Activated naive CD4-positive, alpha-beta T cell (primary cell): ENCODE results near the gene SMIM7.
"Not testable (repeated sequence)": the region's sequence is repeated elsewhere in the genome, so short reads cannot be mapped to it uniquely, and the experiment has no call there.

Source experiments
- DNase-seq, 4 experiments: peaks; one replicate each; lab custom pipeline; 2025; lab: John Stamatoyannopoulos, UW

Gene SMIM7

DNA sequence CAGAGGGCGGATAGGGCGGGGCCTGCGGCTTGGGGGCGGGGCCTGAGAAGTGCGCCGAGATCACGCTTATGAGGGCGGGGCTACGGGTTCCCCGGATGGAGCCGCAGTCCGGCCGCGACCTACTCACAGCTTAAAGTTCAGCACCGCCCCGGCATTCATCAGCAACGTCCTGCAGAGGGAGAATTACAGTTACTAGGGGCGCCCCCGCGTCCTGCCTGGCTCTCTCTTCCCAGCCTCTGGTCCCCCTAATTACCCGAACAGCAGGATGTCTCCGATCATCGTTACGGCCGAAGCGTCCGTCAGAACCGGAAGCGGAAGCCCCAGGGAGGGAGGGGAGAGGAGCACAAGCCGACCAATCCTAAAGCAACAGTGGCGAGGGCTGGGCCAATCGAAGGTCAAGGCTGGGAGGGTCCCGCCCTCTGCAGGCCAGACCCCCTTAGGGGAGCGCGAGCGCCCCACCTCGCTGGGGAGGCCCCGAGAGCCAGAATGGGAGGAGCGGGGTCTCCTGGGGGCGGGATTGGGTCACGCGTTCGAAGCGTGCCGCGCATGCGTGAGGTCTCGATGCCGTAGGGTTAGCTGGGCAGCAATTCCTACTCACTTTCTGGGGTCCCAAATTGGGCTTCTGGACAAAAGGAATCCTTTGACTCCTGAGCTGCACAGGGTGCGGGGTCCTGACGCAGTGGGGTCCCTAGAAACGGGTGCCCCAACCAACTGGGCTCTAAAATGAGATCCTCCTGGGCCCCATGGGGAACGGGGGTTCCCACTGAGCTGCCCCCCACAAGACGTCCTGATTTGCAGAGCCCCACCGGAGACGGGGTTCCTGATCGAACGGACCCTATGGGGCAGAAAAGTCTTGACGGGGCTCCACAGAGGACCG lies at the start of gene SMIM7:
TSS of gene SMIM7 (minus strand) at position 313 of the 877 bp plus-strand sequence. CDS start at position 279, 34 bp downstream.
- peak; percentile 94 to 99 (median 97) for DNase-seq

DNA sequence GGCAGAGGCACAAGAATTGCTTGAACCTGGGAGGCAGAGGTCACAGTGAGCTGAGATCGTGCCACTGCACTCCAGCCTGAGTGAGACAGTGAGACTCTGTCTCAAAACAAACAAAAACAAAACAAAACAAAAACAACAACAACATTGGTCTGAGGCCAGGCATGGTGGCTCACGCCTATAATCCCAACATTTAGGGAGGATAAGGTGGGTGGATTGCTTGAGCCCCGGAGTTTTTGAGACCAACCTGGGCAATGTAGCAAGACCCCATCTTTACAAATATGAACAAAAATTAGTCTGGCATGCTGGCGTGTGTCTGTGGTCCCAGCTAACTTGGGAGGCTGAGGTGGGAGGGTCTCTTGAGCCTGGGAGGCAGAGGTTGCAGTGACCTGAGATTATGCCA lies 43.7 kb upstream of the SMIM7 start:
- DNase-seq: no peak

DNA sequence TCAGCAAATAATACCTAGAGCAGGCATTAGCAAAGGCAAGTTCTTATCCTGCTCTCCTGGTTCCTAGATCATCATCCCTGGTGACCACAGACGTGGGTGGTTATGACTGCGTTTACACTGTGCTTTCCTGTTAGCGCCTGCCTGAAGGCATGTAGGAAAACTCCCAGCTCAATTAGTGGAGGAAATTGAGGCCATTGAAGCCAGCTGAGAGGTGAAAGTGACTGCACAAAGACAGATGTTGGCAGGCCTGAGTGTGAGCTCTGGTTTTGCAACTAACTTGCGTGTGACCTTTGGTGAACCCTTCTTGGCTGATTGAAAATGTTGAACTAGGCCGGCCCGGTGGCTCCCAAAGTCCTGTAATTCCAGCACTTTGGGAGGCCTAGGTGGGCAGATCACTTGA lies 42.2 kb upstream of the SMIM7 start:
- DNase-seq: no peak

DNA sequence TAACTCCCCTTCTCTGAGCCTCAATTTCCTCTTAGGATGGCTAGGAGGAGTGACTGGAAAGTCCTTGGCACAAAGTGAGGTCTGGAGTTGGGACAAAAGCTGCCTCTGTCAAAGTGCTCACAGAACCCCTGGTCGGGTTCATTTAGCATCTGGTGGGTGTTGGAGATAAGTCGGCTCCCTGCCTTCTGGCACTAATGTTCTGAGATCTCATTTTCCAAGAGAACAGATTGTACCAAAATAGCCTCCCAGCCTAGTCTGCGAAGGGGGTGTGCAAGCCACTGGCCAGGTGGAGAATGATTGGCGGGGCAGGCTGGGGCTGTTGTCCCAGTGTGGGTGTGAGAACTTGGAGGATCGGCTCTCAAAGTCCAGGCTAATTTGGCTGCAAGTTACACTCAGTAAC lies 39.0 kb upstream of the SMIM7 start:
- DNase-seq: no peak

DNA sequence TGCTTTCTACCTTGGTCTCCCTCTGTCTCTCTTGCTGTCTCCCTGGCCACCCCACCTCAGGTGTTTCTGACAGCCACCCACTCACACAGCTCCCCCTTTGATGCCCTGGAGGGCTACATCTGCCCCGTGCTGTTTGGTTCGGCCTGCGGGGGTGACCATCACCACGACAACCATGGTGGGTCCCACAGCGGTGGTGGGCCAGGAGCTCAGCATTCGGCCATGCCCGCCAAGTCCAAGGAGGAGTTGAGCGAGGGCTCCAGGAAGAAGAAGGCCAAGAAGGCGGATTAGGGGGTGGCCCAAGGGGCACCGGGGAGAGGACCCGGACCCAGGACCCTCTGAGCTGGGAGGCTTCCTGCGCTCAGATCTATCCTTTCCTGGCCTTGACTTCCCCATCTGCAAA lies 28.1 kb upstream of the SMIM7 start:
- no peak for DNase-seq

DNA sequence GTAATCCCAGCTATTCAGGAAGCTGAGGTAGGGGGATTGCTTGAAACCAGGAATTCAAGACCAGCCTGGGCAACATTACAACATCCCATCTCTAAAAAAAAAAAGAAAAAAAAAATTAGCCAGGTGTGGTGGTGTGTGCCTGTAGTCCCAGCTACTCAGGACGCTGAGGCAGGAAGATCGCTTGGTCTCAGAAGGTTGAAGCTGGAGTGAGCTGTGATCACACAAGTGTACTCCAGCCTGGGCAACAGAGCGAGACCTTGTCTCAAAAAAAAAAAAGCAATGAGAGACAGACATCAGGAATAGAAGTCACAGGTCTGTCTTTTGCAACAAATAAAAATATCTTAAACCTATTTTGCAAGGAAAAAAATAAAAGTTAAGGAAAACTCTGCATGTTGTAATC lies 24.3 kb upstream of the SMIM7 start:
- DNase-seq: no peak

DNA sequence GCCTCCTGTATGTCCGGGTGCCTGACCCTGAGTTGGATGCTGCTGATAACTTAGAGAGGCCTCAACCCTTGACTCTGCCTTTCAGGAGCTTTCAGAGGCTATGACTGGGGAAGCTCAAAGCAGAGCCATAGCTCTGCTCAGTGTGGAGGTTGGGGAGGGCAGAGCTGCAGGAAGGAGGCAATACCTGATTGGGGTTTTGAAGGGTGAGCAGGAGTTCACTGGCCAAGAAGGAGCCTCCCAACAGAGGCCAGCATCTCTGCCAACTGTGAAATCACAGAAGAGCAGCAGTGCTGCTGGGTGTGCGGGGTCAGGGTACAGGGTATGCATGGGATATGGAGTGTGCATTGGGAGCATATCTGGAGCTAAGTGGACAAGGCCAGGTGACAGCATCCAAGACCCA lies 22.6 kb upstream of the SMIM7 start:
- no peak for DNase-seq

DNA sequence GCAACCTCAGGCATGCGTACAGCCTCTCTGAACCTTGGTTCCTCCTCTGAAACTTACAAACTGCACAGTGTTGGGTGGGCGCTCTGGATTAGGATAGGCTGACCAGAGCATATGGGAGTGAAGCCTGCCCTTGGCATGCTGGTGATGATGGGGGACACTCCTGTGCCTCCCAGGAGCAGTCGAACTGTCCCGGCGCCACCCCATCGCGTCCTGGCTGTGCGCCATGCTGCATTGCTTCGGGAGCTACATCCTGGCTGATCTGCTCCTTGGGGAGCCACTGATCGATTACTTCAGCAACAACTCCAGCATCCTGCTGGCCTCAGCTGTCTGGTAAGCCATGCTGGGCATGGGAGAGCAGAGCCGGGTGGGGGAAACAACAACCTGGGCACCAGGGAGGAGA lies 19.9 kb upstream of the SMIM7 start:
- DNase-seq: no peak

DNA sequence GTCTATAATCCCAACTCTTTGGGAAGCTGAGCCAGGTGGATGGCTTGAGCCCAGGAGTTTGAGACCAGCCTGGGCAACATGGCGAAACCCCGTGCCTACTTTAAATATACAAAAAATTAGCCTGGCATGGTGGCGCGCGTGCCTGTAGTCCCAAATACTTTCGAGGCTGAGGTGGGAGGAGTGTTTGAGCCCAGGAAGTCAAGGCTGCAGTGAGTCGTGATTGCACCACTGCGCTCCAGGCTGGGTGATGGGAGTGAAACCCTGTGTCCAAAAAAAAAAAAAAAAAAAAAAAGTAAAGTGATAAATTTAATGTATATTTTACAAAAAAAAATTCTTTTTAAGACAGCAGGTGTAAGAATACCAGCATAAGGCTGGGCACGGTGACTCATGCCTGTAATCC lies 18.6 kb upstream of the SMIM7 start:
- no peak for DNase-seq

DNA sequence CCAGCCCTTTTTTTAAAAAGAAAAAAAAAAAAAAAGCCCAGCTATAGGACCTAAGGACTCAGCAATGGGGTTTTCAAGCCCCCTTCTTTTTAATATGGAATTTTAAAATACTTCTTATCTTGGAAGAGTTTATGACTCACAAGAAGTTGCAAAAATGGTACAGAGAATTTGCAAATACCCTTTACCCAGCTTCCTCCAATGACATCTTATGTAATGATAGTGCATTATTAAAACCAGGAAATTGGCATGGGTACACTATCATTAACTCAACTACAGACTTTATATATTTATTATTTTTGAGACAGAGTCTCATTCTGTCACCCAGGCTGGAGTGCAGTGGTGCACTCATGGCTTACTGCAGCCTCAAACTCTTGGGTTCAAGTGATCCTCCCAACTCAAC lies 17.1 kb upstream of the SMIM7 start:
- no peak for DNase-seq

DNA sequence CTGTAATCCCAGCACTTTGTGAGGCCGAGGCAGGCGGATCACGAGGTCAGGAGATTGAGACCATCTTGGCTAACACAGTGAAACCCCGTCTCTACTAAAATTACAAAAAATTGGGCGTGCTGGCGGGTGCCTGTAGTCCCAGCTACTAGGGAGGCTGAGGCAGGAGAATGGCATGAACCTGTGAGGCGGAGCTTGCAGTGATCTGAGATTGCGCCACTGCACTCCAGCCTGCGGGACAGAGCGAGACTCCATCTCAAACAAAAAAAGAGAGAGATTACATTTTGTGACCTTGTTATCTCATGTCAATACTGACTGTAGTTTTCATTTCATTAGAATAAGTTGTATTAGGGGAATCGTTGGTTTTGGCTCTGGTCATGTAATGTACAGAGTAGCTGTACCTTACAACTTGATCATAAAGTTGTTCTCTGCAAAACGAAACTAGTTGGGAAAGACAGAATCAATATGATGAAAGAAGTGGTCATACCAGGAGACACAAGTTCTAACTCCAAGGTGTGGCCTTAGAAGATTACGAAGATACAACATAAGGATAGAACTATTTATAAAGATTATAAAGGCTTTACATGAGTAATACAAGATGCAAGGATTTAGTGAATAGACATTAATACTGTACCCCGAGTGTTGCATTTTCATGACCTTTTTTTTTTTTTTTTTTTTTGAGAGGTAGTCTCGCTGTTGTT lies 16.3 kb upstream of the SMIM7 start:
- no peak for DNase-seq

DNA sequence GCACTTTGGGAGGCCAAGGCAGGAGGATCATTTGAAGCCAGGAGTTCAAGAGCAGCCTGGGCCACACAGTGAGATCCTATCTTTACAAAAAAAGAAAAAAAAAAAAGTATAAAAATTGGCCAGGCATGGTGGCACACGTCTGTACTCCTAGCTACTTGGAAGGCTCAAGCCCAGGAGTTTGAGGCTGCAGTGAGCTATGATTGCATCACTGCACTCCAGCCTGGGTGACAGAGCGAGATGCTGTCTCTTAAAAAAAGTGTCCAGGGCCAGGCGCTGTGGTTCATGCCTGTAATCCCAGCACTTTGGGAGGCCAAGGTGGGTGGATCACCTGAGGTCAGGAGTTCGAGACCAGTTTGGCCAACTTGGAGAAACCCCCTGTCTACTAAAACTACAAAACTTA lies 13.9 kb upstream of the SMIM7 start:
- not testable (repeated sequence) for DNase-seq

DNA sequence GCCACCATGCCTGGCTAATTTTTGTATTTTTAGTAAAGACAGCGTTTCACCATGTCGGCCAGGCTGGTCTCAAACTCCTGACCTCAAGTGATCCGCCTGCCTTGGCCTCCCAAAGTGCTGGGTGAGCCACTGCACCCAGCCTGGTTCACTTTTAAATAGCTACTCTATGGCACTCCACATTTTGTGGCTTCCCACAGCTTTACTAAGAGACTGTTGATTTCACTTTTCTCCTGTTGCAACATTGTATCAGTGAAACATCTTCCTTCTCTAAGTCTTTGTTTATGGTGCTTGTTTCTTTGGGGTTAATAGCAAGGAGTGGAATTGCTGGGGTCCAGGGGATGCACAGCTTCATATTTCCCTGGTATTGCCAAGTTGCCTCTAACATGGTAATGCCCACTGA lies 13.3 kb upstream of the SMIM7 start:
- no peak for DNase-seq

DNA sequence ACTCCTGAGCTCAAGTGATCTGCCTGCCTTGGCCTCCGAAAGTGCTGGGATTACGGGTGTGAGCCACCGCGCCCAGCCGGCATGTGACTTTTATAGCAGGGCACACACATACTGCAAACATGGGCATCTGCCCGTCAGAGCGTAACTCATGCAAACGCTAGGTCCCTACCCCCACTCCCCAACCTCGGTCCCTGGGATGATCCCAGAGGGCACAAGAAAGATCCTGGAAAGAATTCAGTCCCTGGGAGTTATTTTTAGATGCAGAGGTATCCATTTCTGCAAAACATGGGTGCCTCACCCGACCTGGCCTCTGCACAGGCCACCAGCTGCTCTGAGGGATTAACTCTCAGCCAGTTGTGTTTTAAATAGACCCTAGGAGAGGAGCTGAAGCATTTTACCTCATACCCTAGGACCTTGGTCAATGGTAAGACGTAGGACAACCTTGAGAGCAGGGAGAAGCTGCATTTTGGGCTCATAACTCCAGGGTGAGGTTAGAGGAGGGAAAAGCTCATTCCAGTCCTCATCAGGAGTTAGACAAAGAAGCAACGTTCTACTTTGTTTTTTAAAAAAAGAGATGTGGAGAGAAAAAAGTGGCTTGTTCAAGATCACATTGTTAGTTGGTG lies 11.8 kb upstream of the SMIM7 start:
- DNase-seq: no peak

DNA sequence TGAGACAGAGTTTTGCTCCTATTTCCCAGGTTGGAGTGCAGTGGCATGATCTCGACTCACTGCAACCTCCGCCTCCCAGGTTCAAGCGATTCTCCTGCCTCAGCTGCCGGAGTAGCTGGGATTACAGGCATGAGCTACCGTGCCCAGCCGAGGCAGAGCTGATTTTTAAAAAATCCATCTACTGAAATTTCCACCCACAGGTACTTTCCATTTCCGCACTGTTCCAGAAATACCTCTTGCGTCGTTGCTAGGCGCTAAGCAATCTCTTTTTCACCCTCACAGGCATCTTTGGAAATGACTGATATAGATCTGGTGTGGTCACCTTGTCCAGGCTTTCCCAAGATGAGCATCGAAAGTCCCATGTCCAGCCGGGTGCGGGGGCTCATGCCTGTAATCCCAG lies 10.3 kb upstream of the SMIM7 start:
- DNase-seq: no peak

DNA sequence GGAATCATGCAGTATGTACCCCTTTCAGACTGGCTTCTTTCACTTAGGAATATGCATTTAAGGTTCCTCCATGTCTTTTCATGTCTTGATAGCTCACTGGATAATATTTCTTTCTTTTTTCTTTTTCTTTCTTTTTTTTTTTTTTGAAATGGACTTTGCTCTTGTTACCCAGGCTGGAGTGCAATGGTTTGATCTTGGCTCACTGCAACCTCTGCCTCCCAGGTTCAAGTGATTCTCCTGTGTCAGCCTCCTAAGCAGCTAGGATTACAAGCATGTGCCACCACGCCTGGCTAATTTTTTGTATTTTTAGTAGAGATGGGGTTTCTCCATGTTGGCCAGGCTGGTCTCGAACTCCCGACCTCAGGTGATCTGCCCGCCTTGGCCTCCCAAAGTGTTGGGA lies 8.8 kb upstream of the SMIM7 start:
- not testable (repeated sequence) for DNase-seq

DNA sequence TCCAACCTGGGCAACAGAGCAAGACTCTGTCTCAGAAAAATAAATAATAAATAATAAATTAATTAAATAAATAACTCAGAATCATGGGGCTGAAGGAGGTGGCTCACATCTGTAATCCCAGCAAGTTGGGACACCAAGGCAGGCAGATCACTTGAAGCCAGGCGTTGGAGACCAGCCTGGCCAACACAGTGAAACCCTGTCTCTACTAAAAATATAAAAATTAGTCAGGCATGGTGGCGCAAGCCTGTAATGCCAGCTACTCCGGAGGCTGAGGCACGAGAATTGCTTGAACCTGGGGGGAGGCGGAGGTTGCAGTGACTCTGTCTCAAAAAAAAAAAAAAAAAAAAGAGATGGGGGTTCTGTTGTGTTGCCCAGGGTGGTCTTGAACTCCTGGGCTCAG lies 8.2 kb upstream of the SMIM7 start:
- DNase-seq: no peak

DNA sequence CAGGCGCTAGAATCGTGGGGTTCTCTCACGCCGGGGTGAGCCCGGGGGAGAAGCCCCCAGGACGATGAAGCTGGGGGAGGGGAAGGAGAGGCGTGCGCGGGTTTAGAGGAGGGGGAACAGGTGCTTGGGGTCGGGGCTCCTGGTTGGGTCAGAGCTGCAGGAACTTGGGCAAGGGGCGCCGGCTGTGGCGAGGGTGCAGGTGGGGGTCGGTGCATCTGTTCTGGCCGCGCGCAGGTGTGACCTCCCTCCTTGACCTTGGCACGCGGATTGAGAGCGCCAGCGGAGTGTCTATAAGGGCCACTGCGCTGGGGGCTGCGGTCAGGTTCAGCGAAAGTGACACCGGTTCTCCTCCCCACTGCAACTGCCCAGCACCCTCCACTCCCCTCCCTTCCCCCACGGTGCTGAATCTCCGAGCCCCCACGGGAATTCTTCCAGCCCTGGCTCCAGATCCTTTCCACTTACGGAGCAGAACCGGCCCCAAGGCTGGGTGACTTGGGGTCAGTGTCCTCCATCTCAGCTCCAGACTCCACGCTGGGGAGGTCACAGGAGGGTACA lies 1.6 kb upstream of the SMIM7 start:
- DNase-seq: no peak

DNA sequence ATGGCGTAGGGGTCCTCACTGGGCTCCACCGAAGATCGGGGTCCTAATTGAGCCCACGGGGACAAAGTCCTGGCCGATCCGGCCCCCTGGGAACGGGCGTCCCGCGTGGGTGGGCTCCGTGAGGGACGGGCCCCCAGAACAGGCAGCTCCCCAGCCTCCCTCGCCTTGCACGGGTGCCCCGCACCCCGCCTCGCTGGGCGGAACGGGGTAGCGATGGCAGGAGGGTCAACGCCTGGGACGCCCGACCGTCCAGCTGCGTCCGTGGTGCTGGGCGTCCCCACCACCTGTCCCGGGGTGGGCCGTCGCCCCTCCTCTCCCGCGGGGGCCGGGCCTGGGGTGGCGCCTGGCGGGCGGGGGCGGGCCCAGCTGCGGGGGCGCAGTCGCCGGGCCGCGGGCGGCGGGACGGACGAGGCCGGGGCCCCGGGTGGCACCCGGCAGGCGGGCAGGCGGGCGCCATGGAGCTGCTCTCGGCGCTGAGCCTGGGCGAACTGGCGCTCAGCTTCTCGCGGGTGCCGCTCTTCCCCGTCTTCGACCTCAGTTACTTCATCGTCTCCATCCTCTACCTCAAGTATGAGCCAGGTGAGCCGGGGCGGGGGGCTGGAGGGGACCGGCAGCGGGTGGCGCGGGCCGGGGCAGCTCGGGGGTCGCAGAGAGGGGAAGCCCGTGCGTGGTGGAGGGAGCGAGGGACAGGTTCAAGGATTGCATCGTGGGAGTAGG lies 977 bp upstream of the SMIM7 start, which contains the start of gene TMEM38A:
TSS of gene TMEM38A (plus strand) at position 377 of the 717 bp plus-strand sequence. CDS start at position 456, 79 bp downstream.
- DNase-seq: peak in 2 of 4 experiments; percentile 13 to 46

DNA sequence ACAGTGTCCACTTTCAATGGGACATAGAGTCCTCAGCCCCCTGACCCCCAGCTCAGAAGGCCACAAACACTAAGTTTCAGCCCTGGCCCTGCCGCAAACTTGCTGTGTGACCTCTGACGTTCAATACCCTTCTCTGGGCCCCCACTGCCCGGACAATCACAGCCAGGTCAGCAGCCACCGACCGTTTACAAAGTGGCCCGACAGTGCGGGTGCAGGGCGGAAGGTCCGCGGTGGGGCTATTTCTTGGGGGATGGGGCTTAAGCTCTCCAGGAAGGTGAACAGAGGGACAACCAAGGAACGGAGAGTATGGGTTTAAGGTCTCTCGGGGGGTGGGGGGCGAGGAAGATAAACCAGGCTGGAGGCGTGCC lies 496 bp downstream of the SMIM7 start:
- no peak for DNase-seq

DNA sequence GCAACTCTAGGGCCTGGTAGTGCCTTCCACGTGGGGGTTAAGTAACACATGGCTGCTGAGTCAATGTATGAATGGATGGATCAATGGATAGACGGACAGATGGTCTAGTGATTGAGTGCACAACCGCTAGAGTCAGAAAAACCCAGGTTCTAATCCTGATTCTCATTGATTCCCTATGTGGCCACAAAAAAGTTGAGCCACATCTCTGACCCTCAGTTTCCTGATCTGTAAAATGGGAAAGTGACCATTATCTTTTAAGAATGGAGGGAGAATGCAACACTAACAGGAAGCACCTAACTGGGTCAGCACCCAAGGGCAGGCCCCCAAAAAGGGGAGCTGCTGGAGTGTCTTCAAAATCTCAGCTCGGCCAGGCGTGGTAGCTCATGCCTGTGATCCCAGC lies 2.6 kb downstream of the SMIM7 start:
- no peak for DNase-seq

DNA sequence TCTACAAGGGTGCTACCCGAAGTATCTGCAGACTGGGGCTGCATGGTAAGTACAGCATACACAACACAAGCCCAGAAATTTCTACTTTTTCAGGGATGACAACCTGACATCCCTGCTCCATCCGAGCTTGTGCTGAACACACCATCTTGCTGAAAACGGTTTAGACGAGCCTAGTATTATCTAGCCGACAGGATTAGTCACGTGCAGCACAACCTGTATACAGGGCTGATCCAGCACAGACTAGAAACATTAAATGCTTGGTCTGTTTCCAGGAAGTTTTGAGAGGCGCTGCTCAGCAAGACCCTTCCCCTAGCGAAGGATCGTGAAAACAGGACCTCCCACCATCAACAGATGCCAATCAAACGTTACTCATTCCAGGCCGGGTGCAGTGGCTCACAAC lies 4.2 kb downstream of the SMIM7 start:
- DNase-seq: no peak
